Natural killer cell (primary cell): ENCODE data around the gene CFB. TPM values are rescaled to one million over a fixed set of nuclear protein-coding genes. Genes with fewer than 3 reads are reported as not detected.

ENCODE experiments used
- ATAC-seq, 3 donors: fragments of 150-1000 bp in 2 of 3; fragments of 200-7000 bp in 1 of 3; cut with Tn5 transposase; 1 replicate in 1 of 3; 2 replicates in 2 of 3; pipeline ENCODE4 v1.10.0; 2021; ENCODE audit warnings: mild to moderate bottlenecking in 2 of 3, moderate library complexity in 2 of 3
- DNase-seq, 2 donors: peaks; one replicate each; pipeline versions ENCODE4 v3.0.0 to v3.0.0-alpha.2; 2013 to 2021; ENCODE audit warnings: mixed read lengths in 1 of 2
- H3K27ac ChIP-seq: one replicate; pipeline ENCODE4 v1.5.1; 2013; ENCODE audit warnings: mild to moderate bottlenecking, low read length
- H3K27me3 ChIP-seq: one replicate; pipeline ENCODE4 v1.6.1; 2013; ENCODE audit warnings: low read length; ENCODE audit not compliant: control insufficient read depth, insufficient read depth
- H3K36me3 ChIP-seq: one replicate; pipeline ENCODE4 v1.6.1; 2013; ENCODE audit warnings: low read length; ENCODE audit not compliant: control insufficient read depth, insufficient read depth
- H3K4me1 ChIP-seq: one replicate; pipeline ENCODE4 v1.6.1; 2013; ENCODE audit warnings: low read length; ENCODE audit not compliant: control insufficient read depth, insufficient read depth
- H3K4me3 ChIP-seq: one replicate; pipeline ENCODE4 v1.5.1; 2013; ENCODE audit warnings: low read length
- H3K9me3 ChIP-seq: one replicate; pipeline ENCODE4 v1.6.1; 2013; ENCODE audit warnings: low read length; ENCODE audit not compliant: control insufficient read depth, insufficient read depth
- H3K27ac Mint-ChIP-seq, 2 donors: one replicate each; pipeline ENCODE4 v1.8.0; 2022; ENCODE audit warnings: mild to moderate bottlenecking in 2 of 2, mixed read lengths in 2 of 2, moderate library complexity in 1 of 2
- H3K27me3 Mint-ChIP-seq, 2 donors: one replicate each; pipeline ENCODE4 v1.8.0; 2022; ENCODE audit warnings: low read depth in 2 of 2, mixed read lengths in 2 of 2
- H3K36me3 Mint-ChIP-seq: one replicate; pipeline ENCODE4 v1.8.0; 2022; ENCODE audit warnings: mixed read lengths
- H3K4me1 Mint-ChIP-seq, 2 donors: one replicate each; pipeline ENCODE4 v1.8.0; 2022; ENCODE audit warnings: mixed read lengths in 2 of 2
- H3K4me3 Mint-ChIP-seq: one replicate; pipeline ENCODE4 v1.8.0; 2022; ENCODE audit warnings: mild to moderate bottlenecking, moderate library complexity, mixed read lengths
- H3K9me3 Mint-ChIP-seq, 2 donors: one replicate each; pipeline ENCODE4 v1.8.0; 2022; ENCODE audit warnings: mixed read lengths in 2 of 2
- CTCF ChIP-seq: fragments of 200-600 bp; IDR thresholded peaks from one replicate; pipeline ENCODE4 v1.8.0; 2022; ENCODE audit warnings: antibody characterized with exemption
- WGBS: methylation state at CpG from one replicate; pipeline ENCODE4 v1.1.7; 2013; ENCODE audit warnings: missing lambda C conversion rate; ENCODE audit not compliant: insufficient coverage; 5-methylcytosine and 5-hydroxymethylcytosine counted together
- intact Hi-C: fragments of 100-400 bp; cut with micrococcal nuclease; formaldehyde crosslinking; loops from one replicate; pipeline ENCODE4 v1.14.2; 2022
- total RNA-seq, 4 donors: library from RNA; stranded (reverse); fragments of 120-200 nt in 1 of 4; gene quantifications; one replicate each; pipeline versions ENCODE4 v1.2.3 to v1.2.4, GENCODE V29; 2013 to 2022

Gene CFB
- total RNA-seq, 3 donors from 2014 or later (not counting 1 experiment from before 2014, with no cell fraction given), result 0.45 TPM; not detected in 2

GRCh38 chr6:31967926-31968320 is 22.0 kb downstream of the CFB start:
- Mint-ChIP-seq H3K36me3 (peaks cover 7% of the 10 kb centered on the region), H3K27ac (peak overlapping the region in 1 of 2 donors; percentile 76), H3K27me3 (no peaks in the 10 kb centered on the region), H3K4me1 (peaks cover 12 to 32% of the 10 kb centered on the region in 2 donors), H3K9me3 (no peaks in the 10 kb centered on the region), H3K4me3 (no peak overlapping the region)
- no peak overlapping the region for H3K27ac ChIP-seq
- peaks cover 74% of the 10 kb centered on the region for H3K36me3 ChIP-seq
- H3K4me3 ChIP-seq, result no peak overlapping the region
- TF ChIP-seq CTCF, result no peak
- H3K4me1 ChIP-seq, result peaks cover 20% of the 10 kb centered on the region
- no peaks in the 10 kb centered on the region for H3K27me3 ChIP-seq
- ATAC-seq (no peak), DNase-seq (no peak)
- no peaks in the 10 kb centered on the region for H3K9me3 ChIP-seq
- intact Hi-C loops, result no loop called here
- 90% methylated on average over 3 of the region's 3 CpGs for WGBS

- intact Hi-C loops, result no loop called here
- Histone ChIP-seq H3K9me3 (no peaks in the 10 kb centered on the region), H3K27ac (no peak overlapping the region), H3K36me3 (peaks cover 70% of the 10 kb centered on the region), H3K27me3 (no peaks in the 10 kb centered on the region), H3K4me1 (peaks cover 23% of the 10 kb centered on the region), H3K4me3 (no peak overlapping the region)
- WGBS, result 95% methylated on average over 11 of the region's 11 CpGs
- Mint-ChIP-seq H3K27me3 (no peaks in the 10 kb centered on the region), H3K27ac (peak overlapping the region in 1 of 2 donors; percentile 76), H3K4me3 (no peak overlapping the region), H3K4me1 (peaks cover 16 to 36% of the 10 kb centered on the region in 2 donors), H3K9me3 (no peaks in the 10 kb centered on the region), H3K36me3 (peaks cover 7% of the 10 kb centered on the region)
- no peak for DNase-seq
- ATAC-seq, result no peak
- TF ChIP-seq CTCF, result no peak
These were observed 22.4 kb downstream of the CFB start for GRCh38 chr6:31968326-31968725.

GRCh38 chr6:31968791-31969711 is 23.2 kb downstream of the CFB start:
- no peak for DNase-seq
- Mint-ChIP-seq H3K27me3 (no peaks in the 10 kb centered on the region), H3K4me3 (peak overlapping the region; percentile 9), H3K36me3 (peaks cover 7% of the 10 kb centered on the region), H3K9me3 (no peaks in the 10 kb centered on the region), H3K27ac (peak overlapping the region; percentile 93 to 97), H3K4me1 (peaks cover 20 to 42% of the 10 kb centered on the region in 2 donors)
- Histone ChIP-seq H3K4me1 (peaks cover 23% of the 10 kb centered on the region), H3K27me3 (no peaks in the 10 kb centered on the region), H3K4me3 (no peak overlapping the region), H3K36me3 (peaks cover 63% of the 10 kb centered on the region), H3K9me3 (no peaks in the 10 kb centered on the region), H3K27ac (no peak overlapping the region)
- intact Hi-C loops, result no loop called here
- TF ChIP-seq CTCF, result no peak
- 94% methylated on average over 22 of the region's 23 CpGs for WGBS
- ATAC-seq, result no peak
